Mucosa of stomach (tissue), 1 donor: ENCODE data around the gene LRRC1.
"Not testable (repeated sequence)": the region's sequence is repeated elsewhere in the genome, so short reads cannot be mapped to it uniquely, and the experiment has no call there.

ENCODE experiments used
- H3K27me3 ChIP-seq: one replicate; pipeline ENCODE4 v1.7.0; 2013; ENCODE audit warnings: mild to moderate bottlenecking, low read length; ENCODE audit not compliant: control insufficient read depth, insufficient read depth
- H3K36me3 ChIP-seq: one replicate; pipeline ENCODE4 v1.7.0; 2013; ENCODE audit warnings: low read length; ENCODE audit not compliant: control insufficient read depth, insufficient read depth
- H3K4me1 ChIP-seq: one replicate; pipeline ENCODE4 v1.7.0; 2013; ENCODE audit warnings: mild to moderate bottlenecking, low read length; ENCODE audit not compliant: control insufficient read depth, insufficient read depth
- H3K4me3 ChIP-seq: one replicate; pipeline ENCODE4 v1.7.0; 2013; ENCODE audit warnings: low read length
- H3K9ac ChIP-seq: one replicate; pipeline ENCODE4 v1.7.0; 2013; ENCODE audit warnings: mild to moderate bottlenecking, low read length, moderate library complexity
- H3K9me3 ChIP-seq: one replicate; pipeline ENCODE4 v1.7.0; 2013; ENCODE audit warnings: mild to moderate bottlenecking, low read length, moderate library complexity; ENCODE audit not compliant: control insufficient read depth
- donor health status: Pancreatic carcinoma.

LRRC1 gene

DNA sequence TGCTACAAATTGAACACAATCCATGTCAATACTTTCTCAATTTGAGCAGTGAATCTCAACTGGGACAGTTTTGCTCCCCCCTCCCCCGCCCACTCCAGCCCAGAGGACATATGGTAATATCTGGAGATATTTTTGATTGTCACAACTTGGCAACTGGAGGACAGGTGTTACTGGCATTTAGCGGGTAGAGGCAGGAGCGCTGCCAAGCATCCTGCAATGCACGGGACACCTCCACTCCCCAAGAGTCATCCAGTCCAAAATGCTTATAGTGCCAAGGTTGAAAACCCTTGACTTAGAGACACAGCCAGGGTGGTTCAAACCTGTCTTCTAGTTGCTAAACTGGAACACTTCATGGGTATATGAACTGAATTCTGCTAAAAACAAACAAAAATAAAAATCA lies 26.9 kb upstream of the LRRC1 start:
- Histone ChIP-seq H3K27me3 (no peaks in the 10 kb centered on the region), H3K4me1 (peaks cover 4% of the 10 kb centered on the region), H3K9me3 (no peaks in the 10 kb centered on the region), H3K9ac (no peak overlapping the region), H3K36me3 (no peaks in the 10 kb centered on the region), H3K4me3 (no peak overlapping the region)

DNA sequence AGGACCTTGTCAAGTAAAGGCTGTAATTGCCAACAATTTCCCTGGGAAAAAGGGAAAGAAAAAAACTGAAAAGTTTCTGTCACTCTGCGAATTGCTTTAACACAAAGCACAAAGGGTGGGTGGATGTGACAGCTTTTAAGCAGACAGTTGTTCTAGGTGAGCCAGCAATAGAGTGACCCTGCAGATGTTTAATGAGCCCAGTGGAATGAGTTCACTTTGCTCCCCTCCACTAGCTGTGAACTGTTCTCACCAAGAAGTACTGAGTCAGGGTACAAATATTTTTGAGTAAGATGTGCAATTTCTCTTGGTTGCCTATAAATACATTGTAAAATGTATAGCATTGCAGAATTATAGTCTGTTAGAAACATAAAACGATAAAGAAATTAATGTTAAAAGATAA lies 26.2 kb upstream of the LRRC1 start:
- no peak overlapping the region for H3K9ac ChIP-seq
- H3K27me3 ChIP-seq: no peaks in the 10 kb centered on the region
- no peak overlapping the region for H3K4me3 ChIP-seq
- H3K4me1 ChIP-seq: peaks cover 4% of the 10 kb centered on the region
- no peaks in the 10 kb centered on the region for H3K36me3 ChIP-seq
- no peaks in the 10 kb centered on the region for H3K9me3 ChIP-seq

DNA sequence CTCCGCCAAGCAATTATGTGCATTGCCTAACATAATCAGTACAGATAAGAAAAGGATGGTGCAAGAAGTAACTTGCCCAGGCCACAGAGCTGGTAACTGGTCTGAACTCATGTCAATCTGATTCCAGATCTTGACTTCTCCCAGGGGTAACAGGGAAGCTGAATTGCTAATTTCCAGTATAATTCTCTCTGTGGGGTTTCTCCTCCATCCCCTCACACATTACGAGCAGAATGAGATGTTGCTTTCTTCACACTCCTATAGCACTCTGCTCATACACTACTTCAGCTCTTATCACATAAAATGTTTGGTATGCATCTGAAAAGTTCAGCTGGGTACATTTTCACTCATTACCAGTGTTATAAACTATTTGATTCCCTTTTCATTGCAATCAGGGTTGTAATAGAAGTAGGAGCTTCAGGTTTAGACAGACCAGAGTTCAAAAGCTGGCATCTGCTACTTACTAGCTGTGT lies 24.0 kb upstream of the LRRC1 start:
- no peaks in the 10 kb centered on the region for H3K36me3 ChIP-seq
- H3K27me3 ChIP-seq: no peaks in the 10 kb centered on the region
- peaks cover 4% of the 10 kb centered on the region for H3K4me1 ChIP-seq
- H3K9me3 ChIP-seq: no peaks in the 10 kb centered on the region
- no peak overlapping the region for H3K9ac ChIP-seq
- no peak overlapping the region for H3K4me3 ChIP-seq

DNA sequence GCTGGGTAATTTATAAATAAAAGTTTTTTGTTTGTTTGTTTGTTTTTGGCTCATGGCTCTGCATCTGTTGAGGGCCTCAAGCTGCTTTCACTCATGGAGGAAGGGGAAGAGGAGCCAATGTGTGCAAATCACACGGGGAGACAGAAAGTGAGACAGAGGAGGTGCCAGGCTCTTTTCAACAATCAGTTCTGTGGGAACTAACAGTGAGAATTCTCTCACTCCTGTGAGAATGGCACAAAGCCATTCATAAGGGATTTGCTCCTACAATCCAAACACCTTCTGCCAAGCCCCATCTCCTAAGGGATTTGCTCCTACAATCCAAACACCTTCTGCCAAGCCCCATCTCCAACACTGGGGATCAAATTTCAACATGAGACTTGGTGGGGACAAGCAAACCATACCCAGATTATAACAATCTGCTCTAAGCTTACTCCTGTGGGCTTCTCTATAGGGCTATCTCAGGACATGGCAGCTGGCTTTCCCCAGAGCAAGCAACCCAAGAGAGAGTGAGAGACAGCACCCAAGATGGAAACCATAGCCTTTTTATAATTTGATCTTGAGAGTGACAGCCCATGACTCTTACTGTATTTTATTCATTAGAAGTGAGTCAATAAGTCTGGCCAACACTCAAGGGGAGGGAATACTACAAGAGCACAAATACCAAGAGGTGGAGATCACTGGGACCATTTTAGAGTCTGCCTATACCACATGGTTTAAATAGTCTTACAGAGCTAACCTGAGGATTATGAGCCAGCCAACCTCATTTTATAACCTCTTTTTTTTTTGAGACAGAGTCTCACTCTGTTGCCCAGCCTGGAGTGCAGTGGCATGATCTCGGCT lies 22.8 kb upstream of the LRRC1 start:
- Histone ChIP-seq H3K36me3 (no peaks in the 10 kb centered on the region), H3K9me3 (no peaks in the 10 kb centered on the region), H3K27me3 (no peaks in the 10 kb centered on the region), H3K4me3 (no peak overlapping the region), H3K4me1 (peaks cover 4% of the 10 kb centered on the region), H3K9ac (no peak overlapping the region)

DNA sequence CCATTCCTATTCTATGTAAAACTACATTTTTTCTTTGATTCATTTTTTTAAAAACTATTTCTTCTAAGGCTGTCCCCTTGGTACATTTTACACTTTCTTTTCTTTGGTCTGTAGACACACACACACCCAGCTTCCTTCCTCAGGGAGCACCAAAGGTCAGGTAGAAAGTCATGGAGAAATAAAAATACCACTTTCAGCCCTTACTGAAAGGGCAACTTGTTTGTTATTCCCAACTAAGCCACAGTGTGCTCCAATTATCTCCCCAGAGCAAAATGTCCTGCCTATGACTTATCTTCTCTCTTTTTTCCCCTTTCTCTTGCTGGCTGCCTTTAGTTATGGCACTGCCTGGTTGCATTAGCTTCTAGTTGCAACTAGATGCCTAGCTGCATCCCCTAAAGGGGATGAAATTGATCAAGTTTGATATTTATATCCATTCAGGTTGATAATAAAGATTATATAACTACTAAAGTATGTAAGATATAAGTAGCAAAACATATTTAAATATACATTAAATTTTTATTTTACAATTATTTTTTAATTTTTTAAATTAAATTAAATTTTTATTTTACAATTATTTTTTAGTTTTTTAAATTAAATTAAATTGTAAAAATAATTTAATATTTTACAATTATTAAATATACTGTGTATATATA lies 21.6 kb upstream of the LRRC1 start:
- Histone ChIP-seq H3K36me3 (no peaks in the 10 kb centered on the region), H3K4me3 (no peak overlapping the region), H3K4me1 (peaks cover 4% of the 10 kb centered on the region), H3K9ac (no peak overlapping the region), H3K27me3 (no peaks in the 10 kb centered on the region), H3K9me3 (no peaks in the 10 kb centered on the region)

DNA sequence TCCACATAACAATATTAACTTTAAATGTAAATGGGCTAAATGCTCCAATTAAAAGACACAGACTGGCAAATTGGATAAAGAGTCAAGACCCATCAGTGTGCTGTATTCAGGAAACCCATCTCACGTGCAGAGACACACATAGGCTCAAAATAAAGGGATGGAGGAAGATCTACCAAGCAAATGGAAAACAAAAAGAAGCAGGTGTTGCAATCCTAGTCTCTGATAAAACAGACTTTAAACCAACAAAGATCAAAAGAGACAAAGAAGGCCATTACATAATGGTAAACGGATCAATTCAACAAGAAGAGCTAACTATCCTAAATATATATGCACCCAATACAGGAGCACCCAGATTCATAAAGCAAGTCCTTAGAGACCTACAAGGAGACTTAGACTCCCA lies 18.7 kb upstream of the LRRC1 start:
- not testable (repeated sequence) for H3K27me3 ChIP-seq, H3K9me3 ChIP-seq, H3K9ac ChIP-seq, H3K36me3 ChIP-seq, H3K4me1 ChIP-seq, H3K4me3 ChIP-seq

DNA sequence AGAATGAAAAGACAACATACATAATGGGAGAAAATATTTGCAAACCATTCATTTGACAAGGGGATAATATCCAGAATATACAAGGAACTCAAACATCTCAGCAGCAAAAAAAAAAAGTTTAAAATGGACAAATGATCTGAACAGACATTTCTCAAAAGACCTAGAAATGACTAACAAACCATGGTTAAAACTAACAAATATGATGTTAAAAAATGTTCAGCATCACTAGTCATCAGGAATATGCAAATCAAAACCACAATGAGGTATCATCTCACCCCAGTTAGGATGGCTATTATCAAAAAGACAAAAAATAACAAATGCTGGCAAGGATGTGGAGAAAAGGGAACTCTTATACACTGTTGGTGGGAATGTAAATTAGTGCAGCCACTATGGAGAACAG lies 9.8 kb upstream of the LRRC1 start:
- not testable (repeated sequence) for H3K36me3 ChIP-seq, H3K9me3 ChIP-seq, H3K27me3 ChIP-seq, H3K4me3 ChIP-seq, H3K9ac ChIP-seq, H3K4me1 ChIP-seq

DNA sequence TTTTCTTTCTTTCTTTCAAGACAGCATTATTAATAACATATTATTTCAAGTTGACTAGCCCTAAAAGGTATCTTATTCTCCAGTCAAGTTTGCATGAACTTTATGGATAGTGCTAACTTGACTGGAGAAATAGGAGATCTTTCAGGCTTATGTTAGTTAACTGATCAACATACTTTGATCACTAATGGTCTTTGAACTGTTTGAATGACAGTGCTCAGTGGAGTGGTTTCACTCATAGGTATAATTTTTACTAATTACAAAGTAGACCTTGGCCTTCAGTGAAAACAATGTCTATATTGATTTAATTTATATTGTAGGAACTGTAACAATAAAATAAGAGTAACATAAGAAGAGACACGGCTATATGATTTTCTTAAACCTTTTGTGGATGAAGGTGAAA lies 8.0 kb upstream of the LRRC1 start:
- Histone ChIP-seq H3K27me3 (no peaks in the 10 kb centered on the region), H3K9me3 (no peaks in the 10 kb centered on the region)

DNA sequence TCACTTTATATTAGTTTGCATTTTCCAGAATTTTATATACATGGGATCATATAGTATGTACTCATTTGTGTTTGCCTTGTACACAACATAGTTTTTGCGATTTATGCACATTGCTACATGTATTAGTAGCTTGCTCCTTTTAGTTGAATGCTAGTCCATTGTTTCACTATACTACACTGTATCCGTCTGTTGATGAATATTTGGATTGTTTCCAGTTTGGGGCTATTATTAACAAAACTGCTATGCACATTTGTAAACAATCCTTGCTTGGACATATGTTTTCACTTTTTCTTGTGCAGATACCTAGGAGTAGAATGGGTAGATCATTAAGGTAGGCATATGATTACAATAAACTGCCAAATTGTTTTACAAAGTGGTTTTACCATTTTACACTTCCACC lies 3.9 kb upstream of the LRRC1 start:
- peaks cover 4% of the 10 kb centered on the region for H3K4me1 ChIP-seq
- H3K9me3 ChIP-seq: no peaks in the 10 kb centered on the region
- H3K27me3 ChIP-seq: no peaks in the 10 kb centered on the region
- no peaks in the 10 kb centered on the region for H3K36me3 ChIP-seq
- H3K9ac ChIP-seq: no peak overlapping the region
- H3K4me3 ChIP-seq: no peak overlapping the region

More for the DNA sequence above, 8.0 kb upstream of the LRRC1 start:
- no peak overlapping the region for H3K9ac ChIP-seq
- H3K36me3 ChIP-seq: no peaks in the 10 kb centered on the region
- no peaks in the 10 kb centered on the region for H3K4me1 ChIP-seq
- H3K4me3 ChIP-seq: no peak overlapping the region

DNA sequence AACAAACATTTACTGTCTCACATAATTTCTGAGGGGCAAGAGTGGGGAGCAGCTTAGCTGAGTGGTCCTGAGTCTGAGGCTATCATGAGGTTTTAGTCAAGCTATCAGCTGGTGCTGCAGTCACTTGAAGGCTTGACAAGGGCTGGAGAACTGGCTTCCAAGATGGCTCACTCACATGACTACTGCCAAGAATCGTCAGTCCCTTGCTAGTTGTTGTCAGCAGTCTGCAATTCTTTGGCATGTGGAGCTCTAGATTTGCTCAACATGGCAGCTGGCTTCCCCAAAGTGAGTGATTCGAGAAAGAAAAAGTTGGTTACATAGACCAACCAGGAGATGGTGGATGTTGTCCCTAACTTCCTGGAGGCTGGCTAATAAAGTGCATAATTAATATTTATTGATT lies 2.8 kb upstream of the LRRC1 start:
- Histone ChIP-seq H3K9ac (no peak overlapping the region), H3K36me3 (no peaks in the 10 kb centered on the region), H3K4me1 (peaks cover 10% of the 10 kb centered on the region)

DNA sequence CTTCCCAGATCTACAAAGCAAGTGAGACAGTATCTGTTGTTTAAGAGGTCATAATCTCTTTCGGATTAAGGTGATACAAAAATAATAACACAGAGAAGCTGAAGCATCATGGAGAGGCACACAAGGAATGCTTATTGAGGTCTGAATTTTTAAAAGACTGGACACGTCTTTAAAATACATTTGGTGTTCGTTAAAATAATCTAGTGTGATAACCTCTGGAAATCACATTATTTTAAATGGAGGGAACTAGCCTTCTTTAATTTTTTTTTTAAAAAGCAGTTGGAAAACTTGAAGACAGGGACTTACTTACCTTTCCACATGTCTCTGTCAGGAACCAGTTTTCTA lies 1.9 kb upstream of the LRRC1 start:
- H3K9ac ChIP-seq: peak overlapping the region; percentile 81
- no peaks in the 10 kb centered on the region for H3K9me3 ChIP-seq
- no peaks in the 10 kb centered on the region for H3K36me3 ChIP-seq
- no peaks in the 10 kb centered on the region for H3K27me3 ChIP-seq
- H3K4me3 ChIP-seq: no peak overlapping the region
- peaks cover 17% of the 10 kb centered on the region for H3K4me1 ChIP-seq

More for the DNA sequence above, 2.8 kb upstream of the LRRC1 start:
- peak overlapping the region; percentile 3 for H3K4me3 ChIP-seq
- H3K27me3 ChIP-seq: no peaks in the 10 kb centered on the region
- H3K9me3 ChIP-seq: no peaks in the 10 kb centered on the region

DNA sequence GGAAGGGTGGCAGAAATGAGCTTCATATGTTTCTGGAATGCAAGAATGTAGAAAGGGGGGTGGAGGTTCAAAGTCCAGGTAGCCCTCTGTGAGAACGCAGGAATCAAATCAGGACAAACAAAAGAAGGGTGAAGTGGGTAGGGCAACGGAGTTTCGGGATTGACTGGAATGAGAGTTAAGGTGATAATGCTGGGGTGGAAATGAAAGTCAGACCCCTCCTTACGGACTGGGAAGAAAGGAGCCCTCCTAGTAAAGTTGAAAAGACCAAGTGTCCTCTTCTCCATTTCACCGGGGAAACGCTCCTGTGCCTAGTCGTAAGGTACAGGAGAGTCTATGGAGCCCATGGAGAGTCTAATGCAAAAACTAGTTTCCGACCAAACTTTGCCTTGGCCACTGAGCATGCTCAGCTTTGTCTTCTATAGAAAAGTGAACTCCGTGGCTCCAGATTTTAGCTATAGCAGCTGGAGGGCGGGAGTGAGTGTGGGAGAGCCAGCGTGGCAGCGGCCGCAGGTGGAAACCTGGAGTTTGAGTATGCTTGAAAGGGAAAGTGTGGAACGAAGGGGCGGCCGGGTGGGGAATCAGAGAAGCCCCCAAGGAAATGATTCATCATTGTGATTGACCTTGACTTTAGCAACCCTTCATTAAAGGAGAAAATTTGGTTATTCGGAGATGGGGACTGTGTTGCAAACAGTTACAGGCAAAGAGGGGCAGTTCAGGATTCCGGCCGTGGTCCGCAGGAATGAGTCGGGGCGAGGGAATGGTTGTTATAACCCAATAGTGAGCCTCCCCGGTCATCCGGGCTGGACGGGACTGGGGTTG lies 1.3 kb upstream of the LRRC1 start:
- no peaks in the 10 kb centered on the region for H3K27me3 ChIP-seq
- peaks cover 17% of the 10 kb centered on the region for H3K4me1 ChIP-seq
- peak overlapping the region; percentile 81 for H3K9ac ChIP-seq
- H3K4me3 ChIP-seq: peak overlapping the region; percentile 74
- no peaks in the 10 kb centered on the region for H3K36me3 ChIP-seq
- H3K9me3 ChIP-seq: no peaks in the 10 kb centered on the region
